Chondrocyte (in vitro differentiated cells): ENCODE data around the gene CHRNA10. TPM values are rescaled to one million over a fixed set of nuclear protein-coding genes. Genes with fewer than 3 reads are reported as not detected.

Experiments used
- DNase-seq: peaks from one replicate; pipeline ENCODE4 v3.0.0; 2021; ENCODE audit warnings: mixed read lengths, low spot score
- H3K27ac Mint-ChIP-seq: one replicate; pipeline ENCODE4 v1.8.0; 2021; ENCODE audit warnings: mild to moderate bottlenecking, moderate library complexity, mixed read lengths; ENCODE audit not compliant: unreplicated experiment
- H3K27me3 Mint-ChIP-seq: 2 replicates; pipeline ENCODE4 v1.8.0; 2021; ENCODE audit warnings: low read depth, mixed read lengths
- H3K36me3 Mint-ChIP-seq: 2 replicates; pipeline ENCODE4 v1.8.0; 2021; ENCODE audit warnings: low read depth, mixed read lengths
- H3K4me1 Mint-ChIP-seq: 2 replicates; pipeline ENCODE4 v1.8.0; 2021; ENCODE audit warnings: low read depth, mild to moderate bottlenecking, mixed read lengths
- H3K4me3 Mint-ChIP-seq: one replicate; pipeline ENCODE4 v1.8.0; 2021; ENCODE audit warnings: mild to moderate bottlenecking, moderate library complexity, mixed read lengths; ENCODE audit not compliant: unreplicated experiment
- H3K9me3 Mint-ChIP-seq: 2 replicates; pipeline ENCODE4 v1.8.0; 2021; ENCODE audit warnings: low read depth, mixed read lengths
- CTCF ChIP-seq: fragments of 200-600 bp; sonication (generic); IDR thresholded peaks from 2 replicates; pipeline ENCODE4 v1.5.0; 2021; ENCODE audit warnings: antibody characterized with exemption, mild to moderate bottlenecking, moderate library complexity
- total RNA-seq: library from RNA; stranded (reverse); gene quantifications from 3 replicates; pipeline ENCODE4 v1.2.1, GENCODE V29; 2021

CHRNA10 gene
- total RNA-seq, 1 donor from 2014 or later, result 0.75 TPM

- H3K4me1 Mint-ChIP-seq, result peaks cover 3% of the 10 kb centered on the region
- H3K36me3 Mint-ChIP-seq, result peaks cover 47% of the 10 kb centered on the region
These were observed 13.6 kb upstream of the CHRNA10 start for GRCh38 chr11:3684819-3685172.

GRCh38 chr11:3684129-3684818 lies 13.1 kb upstream of the CHRNA10 start:
- Mint-ChIP-seq H3K4me1 (peaks cover 3% of the 10 kb centered on the region), H3K27me3 (no peaks in the 10 kb centered on the region), H3K36me3 (peaks cover 51% of the 10 kb centered on the region), H3K27ac (peak overlapping the region; percentile 0), H3K9me3 (no peaks in the 10 kb centered on the region), H3K4me3 (no peak overlapping the region)
- no peak for DNase-seq
- no peak for TF ChIP-seq CTCF

More at GRCh38 chr11:3684819-3685172, 13.6 kb upstream of the CHRNA10 start:
- TF ChIP-seq CTCF, result no peak
- Mint-ChIP-seq H3K27me3 (no peaks in the 10 kb centered on the region), H3K27ac (no peak overlapping the region), H3K4me3 (no peak overlapping the region), H3K9me3 (no peaks in the 10 kb centered on the region)
- no peak for DNase-seq

DNA sequence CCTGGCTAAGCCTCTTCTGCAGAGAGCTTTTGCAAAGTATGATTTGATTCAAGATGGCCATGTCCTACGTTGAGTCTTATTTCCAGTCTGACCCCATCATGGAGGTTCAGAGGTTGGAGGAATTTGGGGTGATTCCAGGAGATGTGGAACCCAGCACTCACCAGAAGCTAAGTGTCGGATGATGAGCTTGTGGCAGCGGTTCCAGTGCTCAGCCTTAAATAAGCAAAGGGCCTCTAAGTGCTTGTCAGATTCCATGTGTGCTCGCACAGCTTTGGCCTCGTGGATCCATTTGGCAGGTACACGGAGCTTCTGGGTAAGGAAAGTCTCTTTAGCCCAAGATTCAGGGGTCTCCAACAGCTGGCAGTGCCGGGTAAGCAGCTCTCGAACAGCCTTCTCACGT lies 11.9 kb upstream of the CHRNA10 start:
- no peak overlapping the region for H3K4me3 Mint-ChIP-seq
- H3K27ac Mint-ChIP-seq, result no peak overlapping the region
- no peaks in the 10 kb centered on the region for H3K27me3 Mint-ChIP-seq
- H3K9me3 Mint-ChIP-seq, result no peaks in the 10 kb centered on the region
- peak; percentile 4 for TF ChIP-seq CTCF
- H3K4me1 Mint-ChIP-seq, result peaks cover 3% of the 10 kb centered on the region
- H3K36me3 Mint-ChIP-seq, result peaks cover 56% of the 10 kb centered on the region
- no peak for DNase-seq

- H3K4me3 Mint-ChIP-seq, result no peak overlapping the region
- no peaks in the 10 kb centered on the region for H3K9me3 Mint-ChIP-seq
- peaks cover 3% of the 10 kb centered on the region for H3K4me1 Mint-ChIP-seq
- no peak overlapping the region for H3K27ac Mint-ChIP-seq
- DNase-seq, result no peak
- H3K36me3 Mint-ChIP-seq, result peaks cover 60% of the 10 kb centered on the region
- TF ChIP-seq CTCF, result no peak
- no peaks in the 10 kb centered on the region for H3K27me3 Mint-ChIP-seq
These were observed 7.9 kb upstream of the CHRNA10 start for GRCh38 chr11:3679077-3679476.

DNA sequence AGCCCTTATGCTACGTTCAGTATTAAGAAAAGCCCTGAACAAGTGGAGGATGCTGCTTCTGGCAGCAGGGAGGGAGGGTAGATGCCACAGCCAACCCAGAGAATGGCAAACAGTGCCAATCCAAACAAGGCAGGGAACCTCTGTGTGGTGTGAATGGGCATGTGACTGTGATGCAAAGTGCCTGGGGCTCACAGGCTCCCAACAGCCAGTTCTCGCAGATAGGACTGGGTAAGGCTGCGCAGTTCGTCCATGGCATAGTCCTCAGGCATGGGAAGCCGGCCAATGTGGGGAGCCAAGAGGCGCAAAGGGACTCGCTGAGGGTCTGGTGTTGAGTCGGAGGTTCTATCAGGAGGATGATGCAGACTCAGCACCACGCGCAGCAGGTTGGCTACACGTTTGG lies 4.8 kb upstream of the CHRNA10 start:
- Mint-ChIP-seq H3K4me1 (peaks cover 3% of the 10 kb centered on the region), H3K36me3 (peaks cover 53% of the 10 kb centered on the region)

More for the DNA sequence above, 4.8 kb upstream of the CHRNA10 start:
- H3K27ac Mint-ChIP-seq, result peak overlapping the region; percentile 11
- TF ChIP-seq CTCF, result no peak
- no peak for DNase-seq
- H3K4me3 Mint-ChIP-seq, result no peak overlapping the region
- no peaks in the 10 kb centered on the region for H3K27me3 Mint-ChIP-seq
- no peaks in the 10 kb centered on the region for H3K9me3 Mint-ChIP-seq
